ENCODE measurements around the gene MRC2.

The MRC2 gene

GRCh38 chr17:62615503-62615902 is 12.0 kb upstream of the MRC2 start:
- DNase-seq: no peak

- no peak for DNase-seq
Observed at GRCh38 chr17:62616993-62617893, 10.2 kb upstream of the MRC2 start.

GRCh38 chr17:62617894-62618472 is 9.5 kb upstream of the MRC2 start:
- no peak for DNase-seq

GRCh38 chr17:62618647-62619416 is 8.6 kb upstream of the MRC2 start:
- DNase-seq: no peak

GRCh38 chr17:62619417-62620155 is 7.9 kb upstream of the MRC2 start:
- DNase-seq: no peak

GRCh38 chr17:62621223-62621622 is 6.2 kb upstream of the MRC2 start:
- DNase-seq: no peak

DNA sequence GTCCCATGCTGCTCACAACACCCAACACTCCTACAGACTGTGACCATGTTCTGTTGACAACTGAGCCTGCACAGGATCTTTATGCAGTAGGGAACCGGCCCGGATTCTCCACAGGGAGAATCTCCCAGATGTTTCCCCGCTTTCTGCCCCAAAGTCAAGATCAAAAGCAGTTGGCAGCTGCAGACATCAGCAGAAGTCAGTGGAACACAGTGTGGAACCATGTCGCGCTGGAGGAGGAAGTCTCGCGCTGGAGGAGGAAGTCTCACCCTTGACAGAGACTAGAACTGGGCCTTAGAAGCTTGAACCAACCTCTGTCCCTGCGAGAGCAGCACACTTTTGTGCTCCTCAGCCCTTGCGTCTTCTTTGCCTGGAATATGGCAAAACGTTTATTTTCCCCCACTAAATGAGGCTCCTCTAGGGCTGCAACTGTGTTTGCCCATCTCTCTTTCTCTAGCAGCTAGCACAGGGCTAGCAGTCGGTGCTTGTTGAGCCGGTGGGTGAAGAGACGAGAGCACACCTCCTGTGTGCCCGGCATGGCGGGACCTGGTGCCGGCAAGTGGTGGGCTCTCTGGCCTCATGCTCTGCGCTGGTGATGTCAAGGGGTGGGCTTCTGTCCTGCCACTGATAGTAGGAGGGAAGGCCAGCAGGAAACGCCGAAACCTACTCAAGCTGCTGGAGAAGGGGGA is 2.1 kb upstream of the MRC2 start:
- DNase-seq: no peak

DNA sequence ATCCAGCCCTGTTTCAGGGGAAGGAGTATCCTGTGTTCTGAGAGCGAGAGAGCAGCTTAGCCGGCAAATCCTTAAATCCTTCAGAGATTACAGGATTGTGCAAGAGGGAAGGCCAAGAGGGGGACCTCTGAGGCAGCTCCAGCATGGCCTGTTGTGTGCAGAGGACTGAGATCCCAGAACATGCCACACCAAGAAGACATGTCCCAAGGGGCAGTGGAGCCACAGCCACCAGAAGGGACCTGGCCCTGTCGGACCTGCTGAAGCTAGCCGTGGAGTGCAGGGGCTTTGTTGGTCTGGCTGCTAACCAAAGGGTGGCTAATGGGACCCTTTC is 1.6 kb upstream of the MRC2 start:
- no peak for DNase-seq

GRCh38 chr17:62626719-62627218 is 701 bp upstream of the MRC2 start:
- DNase-seq: no peak

DNA sequence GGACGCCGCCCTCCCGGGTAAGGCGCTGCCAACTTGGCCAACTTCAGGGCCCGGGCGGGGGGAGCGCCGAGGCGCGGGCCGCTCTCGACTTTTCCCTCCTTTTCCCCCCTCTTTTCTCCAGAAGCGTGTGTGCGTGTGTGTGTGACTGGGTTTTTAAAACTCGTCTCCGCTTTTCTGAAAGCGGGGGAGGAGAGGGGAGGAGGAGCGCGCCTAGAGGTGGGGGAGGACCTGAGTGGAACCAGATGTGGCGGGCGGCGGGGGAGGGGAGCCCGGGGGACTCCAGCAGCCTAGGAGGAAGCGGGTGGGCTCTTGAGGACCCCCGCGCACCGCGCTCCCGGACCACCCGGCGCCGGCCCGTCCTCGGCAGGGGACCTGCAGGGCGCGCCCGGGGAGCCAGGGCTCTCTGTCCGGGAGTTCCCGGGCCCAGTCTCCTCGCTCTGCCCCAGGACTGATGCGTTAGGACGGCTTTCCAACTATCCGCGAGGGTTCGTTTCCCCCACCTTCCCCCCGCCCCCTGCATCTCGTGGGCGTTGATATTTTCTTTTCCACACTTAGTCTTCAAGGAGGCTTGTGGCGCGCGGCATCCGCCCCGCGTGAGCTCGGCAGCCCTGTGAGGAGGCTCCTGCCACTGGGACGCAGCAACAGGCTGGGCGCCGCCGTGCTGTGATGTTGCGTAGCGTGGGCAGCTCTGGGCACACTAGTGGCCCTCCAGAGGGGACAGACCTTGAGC is 599 bp downstream of the MRC2 start:
- DNase-seq: peak; percentile 28

DNA sequence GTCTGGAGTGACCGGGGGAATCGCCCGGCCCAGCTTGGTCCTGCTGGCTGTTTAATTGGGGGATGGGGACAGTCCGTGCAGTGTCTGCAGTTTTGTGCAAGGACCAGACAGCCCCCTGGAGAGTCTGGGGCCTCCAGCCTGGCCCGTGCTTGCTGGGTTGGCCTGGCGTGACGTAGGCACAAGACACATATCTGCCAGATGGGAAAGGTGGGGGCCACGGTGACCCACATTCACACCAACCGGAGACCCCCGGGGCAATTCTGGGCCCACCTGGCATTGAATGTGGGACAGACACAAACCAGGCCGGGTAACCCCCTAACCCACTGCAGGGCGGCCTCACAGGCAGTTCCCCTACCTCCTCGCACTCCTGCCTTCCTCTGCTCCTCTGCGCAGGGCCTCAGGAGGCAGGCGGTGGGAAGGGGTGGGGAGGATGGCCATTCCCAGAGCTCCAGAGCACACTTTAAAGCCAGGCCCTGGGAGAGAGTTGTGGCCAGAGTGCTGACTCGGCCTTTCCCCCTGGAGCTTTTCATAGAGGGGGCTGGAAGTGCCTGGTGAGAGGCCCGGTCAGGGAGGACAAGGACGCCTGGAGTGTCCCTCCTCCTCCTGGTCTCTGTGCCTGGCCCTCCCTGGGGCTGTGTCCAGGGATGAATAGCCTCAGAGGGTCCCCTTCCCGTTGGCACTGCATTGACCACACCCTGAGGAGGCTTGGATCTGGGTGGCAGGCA is 1.5 kb downstream of the MRC2 start:
- no peak for DNase-seq

- no peak for DNase-seq
Observed at GRCh38 chr17:62629556-62630364, 2.3 kb downstream of the MRC2 start.

DNA sequence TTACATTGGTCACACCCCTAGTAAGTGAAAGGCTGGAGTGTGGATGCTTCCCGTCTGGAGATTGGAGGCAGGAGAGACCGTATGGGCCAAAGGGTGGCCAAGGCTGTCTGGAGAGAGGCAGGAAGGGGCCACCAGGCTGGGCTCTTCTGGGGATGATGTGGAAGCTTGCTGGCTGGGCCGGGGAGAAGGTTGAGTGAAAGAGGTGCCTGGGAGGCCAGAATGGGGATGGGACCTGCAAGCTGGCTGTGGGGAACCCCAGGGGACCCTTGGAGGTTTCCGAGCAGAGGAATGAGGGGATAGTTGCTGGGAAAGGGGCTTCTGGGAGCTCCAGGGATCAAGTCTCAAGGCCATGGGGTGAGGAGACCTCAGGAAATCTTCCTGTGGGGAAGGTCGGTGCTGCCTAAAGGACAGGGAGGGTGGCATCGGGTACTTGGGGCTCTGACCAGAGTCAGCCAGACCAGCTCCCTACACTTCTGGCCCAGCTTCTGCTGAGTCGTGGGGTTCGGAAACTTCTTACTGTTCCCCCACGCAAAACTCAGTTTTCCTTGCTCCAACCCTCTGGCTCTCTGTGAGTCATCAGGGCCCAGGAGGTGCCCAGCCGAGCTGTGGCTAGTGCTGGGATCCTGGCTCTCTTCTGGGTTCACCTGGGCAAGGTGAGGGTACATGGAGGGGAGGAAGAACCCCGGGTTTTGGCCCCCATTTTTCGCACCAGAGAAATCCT is 3.1 kb downstream of the MRC2 start:
- no peak for DNase-seq

GRCh38 chr17:62631086-62631935 is 3.8 kb downstream of the MRC2 start:
- no peak for DNase-seq

DNA sequence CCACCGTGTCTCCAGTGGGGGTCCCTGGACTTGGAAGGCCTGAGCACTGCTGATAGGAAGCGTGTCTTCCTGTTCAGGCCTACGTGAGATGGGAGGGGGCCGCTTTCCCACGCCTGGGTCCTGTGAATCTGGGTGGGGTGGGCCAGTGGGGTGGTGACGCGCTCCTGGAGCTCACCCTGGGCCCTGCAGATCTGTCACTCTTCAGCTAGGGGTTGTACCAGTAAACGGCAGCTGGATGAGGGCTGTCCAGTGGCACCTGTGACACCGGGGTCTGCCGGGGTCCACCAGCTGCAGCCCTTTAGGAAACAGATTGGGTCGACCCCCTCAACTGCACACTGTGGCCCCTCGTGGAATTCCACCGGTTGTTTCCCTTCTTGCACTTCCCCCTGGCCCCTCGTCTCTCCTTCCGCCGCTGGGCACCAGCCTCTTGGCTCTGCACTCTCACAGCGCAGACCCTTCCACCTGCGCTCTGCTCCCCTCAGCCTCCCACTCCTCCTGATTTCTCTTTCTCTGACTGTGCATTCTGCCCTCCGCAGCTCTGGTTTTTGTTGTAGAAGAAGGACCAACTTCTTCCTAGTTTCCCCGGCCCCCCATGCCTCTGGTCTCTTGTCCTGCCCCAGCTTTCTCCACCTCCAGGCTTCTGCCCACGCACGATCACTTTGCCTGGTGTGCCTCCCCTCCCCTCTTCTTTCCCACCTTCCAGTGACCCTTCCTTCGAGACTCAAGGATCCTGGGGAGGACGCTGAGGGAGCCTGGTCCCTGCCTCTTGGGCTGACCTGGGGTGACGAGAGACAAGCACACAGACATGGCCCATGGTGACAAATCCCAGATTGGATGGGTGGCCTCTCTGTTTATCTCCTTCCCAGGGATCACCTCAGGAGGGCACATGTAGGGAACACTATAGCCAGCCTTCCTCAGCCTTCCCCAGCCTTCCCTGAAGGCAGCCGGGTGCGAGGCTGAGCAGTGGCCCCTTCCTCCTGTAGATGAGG is 4.8 kb downstream of the MRC2 start:
- no peak for DNase-seq

- DNase-seq: no peak
Observed at GRCh38 chr17:62637809-62638208, 10.3 kb downstream of the MRC2 start.

GRCh38 chr17:62641153-62641552 is 13.7 kb downstream of the MRC2 start:
- DNase-seq: no peak
